Tibial artery (tissue), 4 donors: ENCODE results near the gene CEP20.
"Not testable (repeated sequence)": the region's sequence is repeated elsewhere in the genome, so short reads cannot be mapped to it uniquely, and the experiment has no call there.

ENCODE experiments used
- DNase-seq, 2 donors: peaks; one replicate each; pipeline ENCODE4 v3.0.0-alpha.2; 2019
- H3K27ac ChIP-seq, 2 donors: fragments of 200-600 bp; sonication (generic) in 1 of 2; 1 replicate in 1 of 2; 2 replicates in 1 of 2; pipeline ENCODE4 v1.5.1; 2018 to 2019; ENCODE audit warnings: mild to moderate bottlenecking in 1 of 2
- H3K27me3 ChIP-seq, 2 donors: fragments of 200-600 bp; sonication (generic) in 1 of 2; one replicate each; pipeline versions ENCODE4 v1.5.1 to v1.6.0; 2016 to 2019
- H3K36me3 ChIP-seq, 3 donors: fragments of 200-600 bp; sonication (generic) in 2 of 3; one replicate each; pipeline ENCODE4 v1.5.1; 2016 to 2019; ENCODE audit warnings: mild to moderate bottlenecking in 2 of 3
- H3K4me1 ChIP-seq, 4 donors: fragments of 200-600 bp; sonication (generic) in 2 of 4; 1 replicate in 3 of 4; 2 replicates in 1 of 4; pipeline ENCODE4 v1.5.1; 2016 to 2019
- H3K4me3 ChIP-seq, 2 donors: fragments of 200-600 bp; sonication (generic) in 1 of 2; 1 replicate in 1 of 2; 2 replicates in 1 of 2; pipeline ENCODE4 v1.5.1; 2018 to 2019; ENCODE audit warnings: mild to moderate bottlenecking in 2 of 2
- H3K9me3 ChIP-seq, 3 donors: fragments of 200-600 bp; sonication (generic) in 1 of 3; one replicate each; pipeline ENCODE4 v1.5.1; 2016 to 2019
- CTCF ChIP-seq, 2 experiments: fragments of 200-600 bp in 1 of 2; fragments of 450-650 bp in 1 of 2; IDR thresholded peaks; one replicate each; pipeline ENCODE4 v1.5.1; 2017 to 2019; ENCODE audit warnings: antibody characterized with exemption in 2 of 2, mild to moderate bottlenecking in 1 of 2, moderate library complexity in 1 of 2
- intact Hi-C: fragments of 100-400 bp; cut with DNase I; formaldehyde crosslinking; loops from one replicate; pipeline ENCODE4 v1.15.0; 2023; ENCODE audit warnings: low total_unique reads

CEP20 gene

DNA sequence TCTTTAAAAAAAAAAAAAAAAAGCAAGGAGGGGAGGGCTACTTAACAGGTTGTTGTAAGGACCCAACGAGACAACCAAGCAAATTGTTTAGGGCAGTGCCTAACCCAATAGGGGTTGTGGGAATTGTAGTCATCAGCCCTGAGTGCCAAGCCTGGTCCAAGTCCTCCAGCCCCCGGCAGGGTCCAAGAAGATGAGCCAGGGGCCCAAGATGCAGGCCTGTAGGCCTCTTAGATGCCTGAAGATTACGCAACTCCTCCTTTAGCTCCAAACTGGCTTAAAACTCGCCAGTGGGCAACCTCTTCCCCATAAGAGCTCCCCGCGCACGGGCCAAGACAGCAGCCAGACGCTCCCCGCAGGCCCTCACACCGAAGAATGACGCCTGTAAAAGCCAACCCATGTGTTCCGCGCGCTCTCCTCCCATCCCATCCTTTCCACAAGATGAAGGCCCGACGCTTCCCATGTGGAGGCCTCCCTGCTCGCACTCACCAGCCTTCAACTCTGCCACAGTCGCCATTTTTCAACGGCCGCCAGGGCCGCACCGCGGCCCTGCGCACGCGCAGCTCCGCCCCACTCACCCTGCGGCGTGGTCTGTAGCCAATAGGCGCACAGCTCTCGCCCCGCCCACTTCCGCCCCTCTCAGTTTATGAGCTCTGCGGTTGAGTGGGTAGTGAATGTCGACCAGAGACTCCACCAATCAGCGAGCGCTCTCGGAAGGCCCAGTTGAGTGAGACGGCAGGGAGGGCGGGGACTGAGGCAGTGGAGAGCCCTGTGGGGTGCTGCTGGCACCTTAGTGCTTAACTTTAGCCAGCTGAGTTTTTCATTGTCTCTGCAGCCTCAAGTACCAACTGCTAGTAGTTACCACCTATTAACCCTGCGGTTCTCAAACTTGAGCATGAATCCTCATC, at the start of gene CEP20:
CEP20 (minus strand) TSS at position 532 of the 905 bp plus-strand sequence; CDS start at position 514, 18 bp downstream.
- intact Hi-C loops = no loop called here
- TF ChIP-seq CTCF (IDR thresholded peaks at IDR 0.05) = peak; percentile 38 to 50

DNA sequence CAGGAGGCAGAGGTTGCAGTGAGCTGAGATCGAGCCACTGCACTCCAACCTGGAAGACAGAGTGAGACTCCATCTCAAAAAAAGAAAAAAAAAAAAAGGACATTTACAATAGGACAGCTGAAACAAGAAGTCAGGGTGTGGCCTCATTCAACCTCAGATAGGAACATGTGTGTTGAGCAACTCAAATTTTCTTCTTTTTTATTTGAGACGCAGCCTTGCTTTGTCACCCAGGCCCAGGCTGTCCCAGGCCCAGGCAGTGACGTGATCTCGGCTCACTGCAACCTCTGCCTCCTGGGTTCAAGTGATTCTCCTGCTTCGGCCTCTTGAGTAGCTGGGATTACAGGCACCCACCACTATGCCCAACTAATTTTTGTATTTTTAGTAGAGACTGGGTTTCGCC, 48.4 kb upstream of the CEP20 start:
- H3K4me3 ChIP-seq, H3K36me3 ChIP-seq, DNase-seq, H3K27ac ChIP-seq, intact Hi-C loops, H3K4me1 ChIP-seq, H3K9me3 ChIP-seq, H3K27me3 ChIP-seq: not testable (repeated sequence)

More for the DNA sequence above, at the start of gene CEP20:
- Histone ChIP-seq H3K36me3 (peaks cover 0 to 10% (median 7%) of the 10 kb centered on the region in 3 donors), H3K27me3 (no peaks in the 10 kb centered on the region), H3K4me1 (peaks cover 0 to 31% (median 14%) of the 10 kb centered on the region in 4 donors), H3K27ac (peak within 1 kb of the TSS; percentile 88 to 95), H3K9me3 (no peaks in the 10 kb centered on the region), H3K4me3 (peak within 1 kb of the TSS; percentile 81 to 87)
- peak; percentile 100 for DNase-seq

- Histone ChIP-seq H3K27ac (no peak overlapping the region), H3K4me1 (no peaks in the 10 kb centered on the region), H3K27me3 (no peaks in the 10 kb centered on the region), H3K4me3 (no peak overlapping the region), H3K9me3 (no peaks in the 10 kb centered on the region), H3K36me3 (no peaks in the 10 kb centered on the region)
- intact Hi-C loops = no loop called here
- no peak for TF ChIP-seq CTCF (IDR thresholded peaks at IDR 0.05)
- DNase-seq = no peak
Observed at GRCh38 chr16:15934991-15935390, 46.6 kb upstream of the CEP20 start.

- no peaks in the 10 kb centered on the region for H3K36me3 ChIP-seq
- no peaks in the 10 kb centered on the region for H3K27me3 ChIP-seq
- DNase-seq = no peak
- intact Hi-C loops = no loop called here
- no peak for TF ChIP-seq CTCF (IDR thresholded peaks at IDR 0.05)
- no peak overlapping the region for H3K4me3 ChIP-seq
- H3K4me1 ChIP-seq = no peaks in the 10 kb centered on the region
- no peak overlapping the region for H3K27ac ChIP-seq
- no peaks in the 10 kb centered on the region for H3K9me3 ChIP-seq
Observed at GRCh38 chr16:15933781-15934180, 45.4 kb upstream of the CEP20 start.

- Histone ChIP-seq H3K27ac (no peak overlapping the region), H3K36me3 (no peaks in the 10 kb centered on the region), H3K27me3 (no peaks in the 10 kb centered on the region), H3K9me3 (no peaks in the 10 kb centered on the region), H3K4me3 (no peak overlapping the region), H3K4me1 (no peaks in the 10 kb centered on the region)
- TF ChIP-seq CTCF (IDR thresholded peaks at IDR 0.05) = no peak
- intact Hi-C loops = no loop called here
- DNase-seq = no peak
Observed at GRCh38 chr16:15932939-15933338, 44.5 kb upstream of the CEP20 start.

DNA sequence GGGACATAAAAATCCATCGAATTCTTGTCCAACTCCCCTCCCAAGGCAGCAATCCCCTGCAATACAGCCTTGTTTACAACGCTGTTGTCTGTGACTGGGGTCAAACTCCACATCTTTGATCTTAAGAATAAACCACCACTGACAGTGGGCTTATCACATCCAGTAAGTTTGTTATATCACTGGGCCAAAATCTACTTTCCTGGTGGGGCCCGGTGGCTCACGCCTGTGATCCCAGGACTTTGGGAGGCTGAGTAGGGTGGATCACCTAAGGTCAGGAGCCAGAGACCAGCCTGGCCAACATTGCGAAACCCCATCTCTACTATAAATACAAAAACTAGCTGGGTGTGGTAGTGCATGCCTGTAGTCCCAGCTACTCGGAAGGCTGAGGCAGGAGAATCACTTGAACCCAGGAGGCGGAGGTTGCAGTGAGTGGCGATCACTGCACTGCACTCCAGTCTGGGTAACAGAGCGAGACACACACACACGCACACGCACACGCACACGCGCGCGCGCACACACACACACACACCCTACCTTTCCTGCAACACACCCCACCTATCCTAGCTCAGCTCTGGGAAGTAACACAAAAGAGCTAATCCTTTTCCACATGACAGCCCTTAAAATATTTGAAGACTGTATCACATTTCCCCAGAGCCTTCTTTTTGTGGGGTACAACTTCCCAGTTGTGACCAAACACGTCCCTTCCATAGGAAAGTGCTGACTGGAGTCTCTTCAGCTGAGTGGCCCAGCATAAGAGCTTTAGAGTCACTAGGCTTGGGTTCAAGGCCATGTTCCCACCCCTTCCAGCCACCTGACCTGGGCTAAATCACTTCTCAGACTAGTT, 40.1 kb upstream of the CEP20 start:
- intact Hi-C loops = no loop called here
- no peak overlapping the region for H3K4me3 ChIP-seq
- H3K9me3 ChIP-seq = no peaks in the 10 kb centered on the region
- no peak for TF ChIP-seq CTCF (IDR thresholded peaks at IDR 0.05)
- H3K4me1 ChIP-seq = no peaks in the 10 kb centered on the region
- no peaks in the 10 kb centered on the region for H3K36me3 ChIP-seq
- DNase-seq = no peak
- H3K27me3 ChIP-seq = no peaks in the 10 kb centered on the region
- no peak overlapping the region for H3K27ac ChIP-seq
